NCI-H226 (cell line): ENCODE results near the gene KCNJ12.
"Not testable (repeated sequence)": the region's sequence is repeated elsewhere in the genome, so short reads cannot be mapped to it uniquely, and the experiment has no call there.

Experiments
- DNase-seq: peaks from one replicate; pipeline ENCODE4 v3.0.0-alpha.2; 2015

The KCNJ12 gene

DNA sequence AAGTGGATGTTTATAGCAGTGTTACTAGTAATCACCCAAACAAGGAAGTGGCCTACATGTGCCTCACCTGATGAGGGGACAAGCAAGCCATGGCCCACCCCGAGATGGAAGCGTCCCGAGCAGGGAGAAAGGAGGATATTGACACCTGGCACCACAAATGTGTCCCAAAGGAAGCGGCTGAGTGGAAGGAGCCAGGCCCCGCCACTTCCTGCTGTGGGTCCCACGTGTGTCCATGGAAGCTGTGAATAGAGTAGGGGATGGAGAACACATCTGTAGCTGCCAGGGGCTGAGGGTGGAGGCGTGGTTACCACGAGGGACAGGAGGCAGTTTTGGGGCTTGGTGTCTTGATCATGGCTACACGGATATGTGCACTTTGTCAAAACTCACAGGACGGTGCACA is 49.2 kb downstream of the KCNJ12 start:
- no peak for DNase-seq

- no peak for DNase-seq
Measured at GRCh38 chr17:21425736-21426135, 49.6 kb downstream of the KCNJ12 start.

GRCh38 chr17:21426246-21426645 is 50.1 kb downstream of the KCNJ12 start:
- not testable (repeated sequence) for DNase-seq

DNA sequence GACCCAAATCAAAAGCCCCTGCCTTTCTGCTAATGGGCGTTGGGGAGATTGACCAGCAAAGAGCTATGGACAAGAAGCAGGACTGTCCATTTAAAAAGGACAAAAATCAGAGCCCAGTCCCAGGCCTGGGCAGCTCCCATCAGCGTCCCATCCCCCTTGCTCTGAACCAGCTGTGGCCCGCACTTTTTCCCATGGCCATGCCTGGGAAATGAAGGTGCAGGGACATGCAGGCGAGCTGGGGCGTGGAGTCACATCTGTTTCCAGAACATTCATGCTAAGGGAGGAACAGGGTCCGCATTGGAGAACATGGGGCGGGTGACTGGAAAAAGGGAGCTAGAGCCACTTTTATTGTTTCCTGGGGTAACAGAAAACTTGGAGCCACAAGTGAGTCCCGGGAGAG is 50.7 kb downstream of the KCNJ12 start:
- not testable (repeated sequence) for DNase-seq

GRCh38 chr17:21427727-21428126 is 51.6 kb downstream of the KCNJ12 start:
- DNase-seq: not testable (repeated sequence)

GRCh38 chr17:21428752-21429424 is 52.7 kb downstream of the KCNJ12 start:
- not testable (repeated sequence) for DNase-seq

GRCh38 chr17:21429921-21430628 is 53.9 kb downstream of the KCNJ12 start:
- not testable (repeated sequence) for DNase-seq

- DNase-seq: not testable (repeated sequence)
Measured at GRCh38 chr17:21433971-21434370, 57.8 kb downstream of the KCNJ12 start.

- not testable (repeated sequence) for DNase-seq
Measured at GRCh38 chr17:21434976-21435375, 58.8 kb downstream of the KCNJ12 start.

- not testable (repeated sequence) for DNase-seq
Measured at GRCh38 chr17:21436481-21436880, 60.3 kb downstream of the KCNJ12 start.

DNA sequence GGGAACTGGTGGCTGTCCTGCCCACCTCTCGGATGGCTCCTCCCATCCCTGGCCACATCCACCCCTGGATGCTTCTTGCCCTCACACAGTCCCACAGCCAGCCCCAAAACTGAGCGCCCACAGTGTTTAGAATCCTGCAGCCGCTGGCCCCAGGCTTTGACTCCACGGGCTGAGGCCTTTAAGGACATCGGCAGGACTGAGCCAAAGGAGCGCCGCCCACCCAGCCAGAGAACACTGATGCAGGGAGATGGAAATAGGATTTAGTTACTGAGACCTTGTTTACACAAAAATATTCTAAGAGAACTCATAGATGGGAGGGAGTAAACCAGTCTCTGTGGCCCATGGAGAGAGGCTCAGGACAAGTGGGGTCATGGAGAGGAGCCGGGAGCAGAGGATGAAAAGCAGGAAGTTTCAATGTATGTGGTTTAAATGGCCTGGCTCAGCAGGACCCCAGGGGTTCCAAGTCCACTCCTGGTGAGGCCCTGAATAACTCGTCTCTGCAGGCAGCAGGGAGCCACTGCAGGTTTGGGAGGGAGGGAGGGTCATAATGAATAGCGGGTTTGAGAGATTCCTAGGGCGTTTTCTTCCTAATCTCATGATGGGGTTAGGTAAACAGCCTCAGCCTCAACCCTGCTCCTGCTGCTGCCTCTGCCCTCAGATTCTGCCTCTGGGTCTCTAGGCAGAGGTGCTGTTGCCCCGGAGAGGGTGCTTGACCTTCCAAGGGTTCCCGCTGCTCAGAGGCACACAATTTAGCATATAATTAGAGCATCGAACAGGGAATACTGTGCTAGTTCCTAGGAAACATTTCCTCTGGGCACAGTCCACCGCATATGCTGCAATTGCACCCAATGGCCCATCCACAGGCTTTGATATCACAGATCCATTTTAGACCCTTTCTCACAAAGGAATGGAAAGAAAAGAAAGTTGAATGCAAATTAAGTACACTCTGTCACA is 61.0 kb downstream of the KCNJ12 start:
- not testable (repeated sequence) for DNase-seq

GRCh38 chr17:21438316-21439014 is 62.3 kb downstream of the KCNJ12 start:
- DNase-seq: not testable (repeated sequence)

GRCh38 chr17:21439015-21439336 is 62.8 kb downstream of the KCNJ12 start:
- not testable (repeated sequence) for DNase-seq

GRCh38 chr17:21445091-21445650 is 69.0 kb downstream of the KCNJ12 start:
- no peak for DNase-seq

DNA sequence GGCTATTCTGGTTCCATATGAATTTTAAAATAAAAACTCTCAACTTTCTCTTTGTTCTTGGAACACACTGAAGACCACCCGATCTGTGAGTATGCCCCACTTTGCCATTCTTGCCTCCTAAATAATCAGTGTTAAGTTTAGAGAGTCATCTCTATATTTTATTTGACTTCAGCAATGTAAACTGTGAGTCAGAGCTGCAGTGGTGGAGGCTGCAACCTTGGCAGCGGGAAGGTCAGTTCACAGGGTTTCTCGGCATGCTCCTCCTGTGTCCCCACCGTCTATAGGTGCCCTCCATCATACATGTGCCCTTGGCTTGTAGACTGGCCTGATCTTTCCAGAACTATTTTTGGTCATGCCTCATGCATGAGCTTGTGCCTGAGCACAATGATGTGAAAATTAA is 71.4 kb downstream of the KCNJ12 start:
- DNase-seq: not testable (repeated sequence)

DNA sequence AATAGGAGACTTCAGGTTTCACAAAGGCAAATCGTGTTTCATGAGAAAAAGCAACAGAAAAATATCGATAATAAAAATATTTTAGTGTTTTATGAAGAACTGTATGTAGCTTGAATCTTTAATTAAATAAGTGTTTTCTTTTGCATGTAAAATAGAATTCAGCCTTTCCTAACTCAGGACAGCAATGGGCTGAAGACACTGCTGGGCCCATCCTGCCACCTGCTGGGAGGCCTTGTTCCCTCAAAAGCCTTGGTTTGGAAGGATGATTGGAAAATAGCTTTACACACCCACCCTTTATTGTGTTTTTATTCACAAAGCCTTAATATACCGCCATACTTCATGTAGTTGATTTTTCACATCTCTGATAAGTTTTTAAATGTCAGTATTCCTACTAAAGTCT is 73.7 kb downstream of the KCNJ12 start:
- DNase-seq: not testable (repeated sequence)

DNA sequence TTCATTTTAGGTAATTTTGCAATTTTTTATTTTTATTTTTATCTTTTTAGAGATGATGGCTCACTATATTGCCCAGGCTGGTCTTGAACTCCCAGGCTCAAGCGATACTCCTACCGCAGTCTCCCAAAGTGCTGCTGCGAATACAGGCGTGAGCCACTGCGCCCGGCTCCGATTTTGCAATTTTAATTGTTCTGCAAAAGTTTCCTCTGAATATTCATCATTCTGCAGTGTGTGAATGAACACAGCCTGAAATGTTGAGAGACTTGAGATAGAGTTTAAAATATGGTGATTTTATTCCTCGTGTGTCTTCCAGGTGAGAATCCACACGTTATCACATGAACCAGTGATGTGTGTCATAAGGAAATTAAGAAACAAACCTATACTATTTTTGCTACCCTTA is 75.8 kb downstream of the KCNJ12 start:
- no peak for DNase-seq

DNA sequence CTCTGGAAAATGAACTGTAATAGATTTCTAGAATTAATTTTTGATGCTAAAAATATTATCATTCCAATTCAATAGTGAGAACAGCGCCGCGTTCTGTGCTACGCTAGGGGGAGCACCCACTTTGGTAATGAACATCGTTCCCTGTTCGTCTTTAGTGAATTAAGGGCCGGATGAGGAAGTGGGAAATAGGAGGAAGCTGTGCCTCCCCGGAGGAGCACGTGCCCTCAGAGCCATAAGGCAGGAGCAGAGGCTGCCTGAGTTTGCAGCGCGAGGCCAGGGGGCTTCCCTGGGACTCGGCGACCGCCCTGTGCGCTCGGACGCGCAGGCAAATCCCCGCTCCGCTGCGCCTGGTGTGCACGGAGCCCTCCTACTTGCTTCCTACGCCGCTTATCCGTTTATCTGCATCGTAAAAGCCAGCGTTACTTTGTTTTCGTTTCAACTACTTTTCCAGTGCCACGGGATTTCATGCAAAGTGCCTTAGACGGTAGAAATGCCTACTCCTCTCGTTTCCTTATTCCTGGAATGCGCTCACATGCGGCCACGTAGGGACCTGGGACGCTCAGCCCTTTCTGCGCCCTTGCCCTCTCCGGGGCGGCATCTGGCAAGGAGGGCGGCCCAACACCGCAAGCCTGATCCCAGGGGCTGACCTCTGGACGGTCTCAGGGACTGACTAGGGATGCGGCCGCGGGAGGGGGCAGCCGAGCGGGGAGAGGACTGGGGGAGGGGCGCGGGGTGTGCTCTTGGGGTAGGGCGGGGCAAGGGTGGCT is 76.4 kb downstream of the KCNJ12 start:
- DNase-seq: no peak

- no peak for DNase-seq
Measured at GRCh38 chr17:21453144-21453898, 77.2 kb downstream of the KCNJ12 start.

DNA sequence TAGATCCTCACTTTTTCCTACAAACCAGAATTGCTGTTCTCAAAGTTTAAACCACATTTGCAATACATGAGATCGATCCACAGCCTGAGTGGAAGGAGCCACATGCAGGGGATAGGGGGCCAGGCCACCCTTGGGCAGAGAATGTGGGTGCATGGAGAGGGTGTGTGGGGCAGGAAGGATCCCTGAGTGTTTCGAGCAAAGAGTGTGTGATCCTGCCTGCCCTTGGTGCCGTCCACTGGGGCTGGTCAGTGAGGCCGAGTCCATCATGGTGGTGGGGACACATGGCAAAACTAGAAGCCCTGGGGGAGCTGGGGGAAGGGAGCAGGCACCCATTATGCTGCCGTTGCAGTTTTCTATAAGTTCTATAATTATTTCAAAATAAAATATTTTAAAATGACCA is 77.8 kb downstream of the KCNJ12 start:
- DNase-seq: not testable (repeated sequence)

GRCh38 chr17:21454441-21454840 is 78.3 kb downstream of the KCNJ12 start:
- no peak for DNase-seq
